ENCODE measurements around the gene CES1.

- TF ChIP-seq EZH2phosphoT487 (IDR thresholded peaks at IDR 0.05; ENCODE audit: insufficient read depth, low read depth) = no peak
- TF ChIP-seq EZH2 (IDR thresholded peaks at IDR 0.05; ENCODE audit: insufficient read depth, poor library complexity, severe bottlenecking) = no peak
These were observed 2.7 kb upstream of the CES1 start for GRCh38 chr16:55835581-55835980.

Data from GM23248 (cell line).